HG03159 (cell line): ENCODE data around the gene AJAP1.

ENCODE experiments used
- ATAC-seq: cut with Tn5 transposase; IDR thresholded peaks from one replicate; pipeline ENCODE4 v1.9.1; 2021; ENCODE audit warnings: mild to moderate bottlenecking, moderate library complexity; ENCODE audit not compliant: unreplicated experiment

The AJAP1 gene

GRCh38 chr1:4728319-4729089 lies 74.1 kb downstream of the AJAP1 start:
- no peak for ATAC-seq

GRCh38 chr1:4729090-4729471 lies 74.7 kb downstream of the AJAP1 start:
- ATAC-seq: no peak

- ATAC-seq: no peak
Observed at GRCh38 chr1:4730078-4730477, 75.7 kb downstream of the AJAP1 start.

- no peak for ATAC-seq
Observed at GRCh38 chr1:4733446-4734177, 79.2 kb downstream of the AJAP1 start.

GRCh38 chr1:4734219-4734618 lies 79.8 kb downstream of the AJAP1 start:
- ATAC-seq: no peak

DNA sequence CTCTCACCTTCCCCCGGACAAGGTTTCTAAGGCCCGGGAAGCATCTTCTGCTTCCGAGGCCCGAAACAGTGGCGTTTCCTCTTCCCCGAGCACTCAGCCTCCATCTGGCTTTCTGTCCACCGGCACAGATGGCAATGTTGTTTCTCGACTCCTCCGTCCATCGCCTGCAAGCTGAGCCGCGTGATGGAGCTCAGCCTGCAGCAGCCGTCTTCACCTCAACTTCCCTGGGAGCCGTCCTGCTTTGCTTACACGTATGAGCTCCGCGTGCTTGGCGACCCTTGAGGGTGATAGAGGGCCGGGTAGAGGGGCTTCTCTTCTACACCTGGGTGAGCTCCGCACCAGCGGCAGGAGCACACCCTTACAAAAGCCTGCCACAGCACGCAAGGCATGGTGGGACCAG lies 80.4 kb downstream of the AJAP1 start:
- no peak for ATAC-seq

DNA sequence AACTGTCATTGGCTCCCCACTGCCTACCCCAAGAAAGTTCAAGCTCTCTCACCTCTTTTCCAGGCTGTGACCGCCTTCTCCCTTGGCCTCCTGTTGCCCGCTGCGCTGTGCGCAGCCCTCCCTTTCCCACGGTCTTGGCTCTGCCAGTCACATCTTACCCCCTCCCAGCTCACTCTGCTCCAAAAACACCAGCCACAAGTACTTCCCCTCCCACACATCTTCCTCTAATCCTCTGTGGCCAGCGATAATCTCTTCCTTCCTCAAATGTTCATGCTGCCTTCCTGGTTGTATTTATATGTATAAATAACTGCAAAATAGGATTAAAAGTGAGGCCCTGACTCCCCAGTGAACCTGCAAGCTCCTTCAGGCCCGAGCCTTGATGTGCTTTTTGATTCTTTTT lies 81.8 kb downstream of the AJAP1 start:
- no peak for ATAC-seq

DNA sequence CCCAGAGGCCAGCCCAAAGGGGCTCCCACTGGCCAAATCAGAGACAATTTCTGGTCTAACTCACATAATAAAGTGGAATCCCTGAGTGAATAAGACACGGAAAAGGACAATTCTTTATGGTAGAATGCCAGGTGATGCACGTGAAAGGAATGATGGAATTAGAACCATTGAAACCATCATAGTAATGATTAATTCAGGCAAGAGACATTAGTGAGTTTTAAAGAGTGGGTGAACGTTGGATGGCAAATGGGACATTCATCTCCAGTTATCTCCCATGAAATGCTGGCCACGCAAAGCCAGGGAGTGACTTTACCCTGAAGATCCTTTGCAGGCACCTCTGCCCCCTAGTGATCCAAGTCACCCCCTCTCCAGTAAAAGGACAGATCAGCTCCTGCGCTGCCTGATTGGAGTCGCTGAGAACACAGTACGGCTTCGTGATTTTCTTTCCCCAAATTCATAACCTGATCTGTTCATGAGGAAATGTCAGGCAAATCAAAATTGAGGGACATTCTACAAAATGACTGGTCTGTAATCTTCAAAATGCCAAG lies 87.5 kb downstream of the AJAP1 start:
- no peak for ATAC-seq

- no peak for ATAC-seq
Observed at GRCh38 chr1:4743978-4744750, 89.8 kb downstream of the AJAP1 start.

DNA sequence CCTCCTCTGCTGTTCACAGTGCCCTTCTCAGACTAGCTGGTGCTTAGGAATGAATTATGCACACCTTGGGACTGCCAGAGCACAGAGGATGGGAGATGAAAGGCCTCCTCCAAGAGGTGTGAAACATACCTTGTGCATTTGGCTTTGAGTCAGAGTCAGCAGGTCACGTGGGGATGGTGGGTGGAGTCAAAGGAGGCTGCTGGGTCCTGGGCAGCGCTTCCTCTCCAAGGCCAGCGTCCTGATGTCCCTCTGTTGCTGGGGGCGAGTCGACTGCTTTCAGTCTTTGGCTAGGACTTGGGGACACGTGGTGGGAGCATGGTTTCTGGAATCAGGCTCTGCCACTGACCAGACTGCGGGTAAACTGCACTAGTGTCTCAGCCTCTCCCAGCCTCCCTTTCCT lies 91.2 kb downstream of the AJAP1 start:
- no peak for ATAC-seq

GRCh38 chr1:4749406-4749805 lies 95.0 kb downstream of the AJAP1 start:
- ATAC-seq: no peak

- no peak for ATAC-seq
Observed at GRCh38 chr1:4750177-4750576, 95.8 kb downstream of the AJAP1 start.

DNA sequence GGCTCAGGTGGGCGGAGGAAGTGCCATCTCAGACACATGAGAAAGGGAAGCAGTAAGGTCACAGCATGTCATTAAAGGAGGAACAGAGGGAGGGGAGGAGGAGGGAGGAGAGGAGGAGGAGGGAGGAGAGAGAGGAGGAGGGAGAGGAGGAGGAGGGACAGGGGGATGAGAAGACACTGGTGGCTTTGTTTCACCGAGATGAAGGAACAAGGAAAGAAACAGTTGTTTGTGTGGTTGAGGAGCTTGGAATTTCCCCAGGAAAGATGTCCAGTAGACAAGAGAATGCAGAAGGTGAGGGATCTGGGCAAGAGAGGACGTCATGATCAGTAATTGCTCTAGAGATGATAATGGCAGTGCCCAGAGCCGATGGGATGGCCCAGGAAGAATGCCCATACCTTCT lies 97.7 kb downstream of the AJAP1 start:
- ATAC-seq: no peak

DNA sequence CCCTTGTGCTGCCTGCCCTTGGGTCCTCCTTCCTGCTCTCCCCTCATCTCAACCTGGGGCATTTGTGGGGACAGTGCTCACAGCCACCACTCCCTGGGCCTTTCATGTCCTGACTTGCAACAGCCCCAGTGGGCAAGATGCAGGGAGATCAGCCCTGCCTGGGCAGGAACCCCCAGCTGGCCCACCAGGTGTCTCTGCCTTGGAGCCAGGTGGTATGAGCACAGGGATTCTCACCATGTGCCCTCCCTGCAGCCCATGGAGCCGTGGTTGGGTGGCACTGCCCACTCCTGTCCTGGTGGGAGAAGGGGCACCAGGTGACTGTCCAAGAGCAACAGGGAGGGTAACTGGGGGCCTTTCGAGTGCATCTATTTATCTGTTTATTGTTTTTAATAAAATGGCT lies 100.4 kb downstream of the AJAP1 start:
- ATAC-seq: no peak

GRCh38 chr1:4755301-4755845 lies 101.0 kb downstream of the AJAP1 start:
- no peak for ATAC-seq

DNA sequence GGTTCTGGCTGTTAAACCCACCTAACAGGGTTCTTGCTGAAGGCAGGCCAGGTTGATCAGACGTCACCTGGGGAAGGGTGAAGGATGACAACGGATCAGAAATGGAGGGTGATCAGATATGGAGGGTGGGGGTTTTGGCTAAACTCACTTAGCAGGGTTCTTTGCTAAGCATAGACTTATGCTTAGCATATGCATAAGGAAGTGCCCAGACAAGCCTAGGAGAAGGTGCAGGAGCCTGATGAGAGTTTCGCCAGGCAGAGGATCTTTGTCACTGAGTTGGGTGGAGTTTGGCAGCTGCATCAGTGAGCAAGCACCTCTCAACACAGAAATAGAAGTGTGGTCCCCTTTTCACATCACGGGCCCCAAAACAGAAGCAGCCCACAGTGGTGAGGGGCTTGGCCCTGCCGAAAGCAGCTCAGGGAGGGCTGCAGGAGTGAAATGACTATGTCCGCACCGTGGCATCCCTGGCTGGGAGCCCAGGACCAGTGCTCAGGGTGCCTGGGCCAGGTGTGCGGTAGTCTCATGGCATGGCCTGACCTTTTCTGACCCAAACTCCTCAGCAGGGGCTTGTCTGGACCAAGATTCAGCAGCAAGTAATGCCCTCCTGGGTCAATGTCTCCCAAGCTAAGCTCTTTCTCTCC lies 101.6 kb downstream of the AJAP1 start:
- ATAC-seq: no peak

DNA sequence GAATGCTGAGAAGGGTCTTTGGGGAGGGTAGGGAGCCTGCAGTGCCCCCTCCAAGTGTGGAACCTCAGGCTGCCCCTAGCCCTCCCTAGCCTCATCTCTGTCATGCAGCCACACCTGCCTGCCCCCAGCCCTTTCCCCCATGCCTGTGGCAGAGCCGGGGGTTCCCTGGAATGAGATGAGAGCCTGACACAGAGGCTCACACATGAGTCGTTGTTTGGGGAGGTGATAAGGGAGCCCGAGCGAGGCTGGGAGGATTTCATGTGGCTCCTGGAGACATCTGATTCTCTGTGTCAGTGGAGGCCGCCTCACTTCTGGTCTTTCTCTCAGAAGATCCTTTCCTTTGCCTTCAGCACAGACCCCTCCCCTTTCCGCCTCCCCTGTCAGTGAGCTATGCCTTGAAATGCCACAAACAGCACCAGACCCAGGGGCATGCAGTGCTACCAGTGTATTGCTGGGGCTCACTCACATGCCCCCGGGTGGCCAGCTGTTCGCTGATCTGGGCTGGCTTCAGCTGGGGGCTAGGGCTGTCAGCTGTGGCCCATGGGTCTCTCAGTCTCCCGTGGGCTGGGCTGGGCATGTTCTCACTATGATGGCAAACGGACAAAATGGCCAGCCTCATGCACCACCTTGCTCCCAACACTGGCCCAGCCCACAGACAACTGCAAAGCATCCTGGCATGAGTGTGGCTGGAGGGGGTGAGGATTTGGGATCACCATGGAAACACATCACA lies 102.6 kb downstream of the AJAP1 start:
- no peak for ATAC-seq

DNA sequence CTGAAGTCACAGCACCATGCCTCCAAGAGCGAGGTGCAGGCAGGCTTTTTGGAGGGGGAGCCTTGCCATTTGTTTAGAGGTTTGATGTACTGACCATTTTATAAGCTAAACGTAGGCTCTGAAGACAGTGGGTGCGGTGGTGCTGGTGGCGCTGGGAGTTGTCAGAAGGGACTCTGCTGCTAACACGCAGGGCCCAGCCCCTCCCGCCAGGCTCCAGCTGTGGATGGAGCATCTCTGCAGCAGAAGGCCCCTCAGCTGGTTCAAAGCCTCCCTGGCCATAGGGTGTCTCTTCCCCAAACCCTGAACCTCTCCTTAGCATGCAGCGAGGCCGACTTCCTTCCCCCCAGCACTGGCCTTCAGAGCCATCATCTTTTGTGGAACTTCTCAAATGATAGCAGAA lies 105.3 kb downstream of the AJAP1 start:
- no peak for ATAC-seq

DNA sequence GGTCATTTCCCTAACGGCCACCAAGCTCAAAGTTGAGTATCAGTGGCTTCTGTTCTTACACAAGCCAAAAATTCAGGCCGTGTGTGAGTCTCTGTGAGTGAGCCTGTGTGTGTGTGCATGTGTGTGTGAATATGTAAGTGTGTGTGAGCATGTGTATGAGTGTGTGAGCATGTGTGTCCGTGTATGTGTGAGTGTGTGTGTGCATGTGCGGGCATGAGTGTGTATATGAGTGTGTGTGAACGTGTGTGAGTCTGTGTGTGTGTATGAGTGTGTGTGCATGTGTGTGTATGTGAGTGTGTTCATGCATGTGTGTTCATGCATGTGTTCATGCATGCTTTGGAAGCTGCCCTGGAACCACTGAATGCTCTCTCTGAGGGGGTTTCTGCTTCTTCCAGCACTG lies 105.7 kb downstream of the AJAP1 start:
- ATAC-seq: no peak

DNA sequence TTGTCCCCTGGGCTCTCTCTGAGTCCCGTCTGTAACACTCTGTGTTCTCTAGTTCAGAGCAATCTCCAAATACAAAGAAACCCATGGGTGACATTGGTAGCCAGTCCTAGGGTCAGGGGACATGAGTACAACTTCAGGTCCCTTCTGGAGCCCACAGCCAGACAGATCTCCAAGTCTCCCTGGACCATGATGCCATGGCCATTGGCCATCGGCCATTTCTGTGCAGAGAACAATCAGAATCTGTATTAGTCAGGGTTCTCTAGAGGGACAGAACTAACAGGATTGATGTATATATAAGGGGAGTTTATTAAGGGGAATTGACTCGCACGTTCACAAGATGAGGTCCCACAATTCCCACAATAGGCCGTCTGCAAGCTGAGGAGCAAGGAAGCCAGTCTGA lies 106.9 kb downstream of the AJAP1 start:
- ATAC-seq: no peak
